Measurements from ENCODE around the gene HCRT.
"Not testable (repeated sequence)": the region's sequence is repeated elsewhere in the genome, so short reads cannot be mapped to it uniquely, and the experiment has no call there.

Gene HCRT

GRCh38 chr17:42179335-42179734 lies 5.9 kb downstream of the HCRT start:
- no peak for DNase-seq

- DNase-seq: no peak
Observed at GRCh38 chr17:42178817-42179216, 6.4 kb downstream of the HCRT start.

GRCh38 chr17:42177684-42178083 lies 7.6 kb downstream of the HCRT start:
- no peak for DNase-seq

GRCh38 chr17:42174126-42174783 lies 11.0 kb downstream of the HCRT start:
- DNase-seq: no peak

GRCh38 chr17:42171831-42172230 lies 13.4 kb downstream of the HCRT start:
- no peak for DNase-seq

GRCh38 chr17:42169351-42169750 lies 15.9 kb downstream of the HCRT start:
- no peak for DNase-seq

GRCh38 chr17:42167807-42168206 lies 17.4 kb downstream of the HCRT start:
- DNase-seq: no peak

GRCh38 chr17:42166196-42166763 lies 19.0 kb downstream of the HCRT start:
- DNase-seq: no peak

GRCh38 chr17:42165751-42166150 lies 19.5 kb downstream of the HCRT start:
- DNase-seq: no peak

- DNase-seq: no peak
Observed at GRCh38 chr17:42163696-42164407, 21.4 kb downstream of the HCRT start.

GRCh38 chr17:42163113-42163512 lies 22.1 kb downstream of the HCRT start:
- DNase-seq: no peak

- DNase-seq: no peak
Observed at GRCh38 chr17:42160531-42160910, 24.7 kb downstream of the HCRT start.

- no peak for DNase-seq
Observed at GRCh38 chr17:42159796-42160530, 25.3 kb downstream of the HCRT start.

GRCh38 chr17:42155614-42156045 lies 29.6 kb downstream of the HCRT start:
- no peak for DNase-seq

- no peak for DNase-seq
Observed at GRCh38 chr17:42153919-42154742, 31.1 kb downstream of the HCRT start.

GRCh38 chr17:42146911-42147607 lies 38.2 kb downstream of the HCRT start:
- no peak for DNase-seq

- DNase-seq: not testable (repeated sequence)
Observed at GRCh38 chr17:42143138-42143537, 42.1 kb downstream of the HCRT start.

- DNase-seq: no peak
Observed at GRCh38 chr17:42142371-42142896, 42.8 kb downstream of the HCRT start.

GRCh38 chr17:42141382-42141781 lies 43.9 kb downstream of the HCRT start:
- DNase-seq: no peak

GRCh38 chr17:42140690-42141089 lies 44.6 kb downstream of the HCRT start:
- not testable (repeated sequence) for DNase-seq

- peak in 1 of 2 experiments; percentile 11 for DNase-seq
Observed at GRCh38 chr17:42138749-42139492, 46.3 kb downstream of the HCRT start.
